AG09319 (cell line): ENCODE measurements around the gene PRR16.
"Not testable (repeated sequence)": the region's sequence is repeated elsewhere in the genome, so short reads cannot be mapped to it uniquely, and the experiment has no call there.

Source experiments
- DNase-seq: peaks from one replicate; pipeline ENCODE4 v3.0.0-alpha.2; 2010; ENCODE audit warnings: low read depth; ENCODE audit errors: extremely low read depth
- CTCF ChIP-seq: IDR thresholded peaks from 2 replicates; pipeline ENCODE4 v1.5.1; 2011; ENCODE audit warnings: low read depth, mild to moderate bottlenecking, inconsistent platforms, low read length, moderate library complexity

The PRR16 gene

GRCh38 chr5:120451445-120451844 lies 12.7 kb upstream of the PRR16 start:
- DNase-seq: no peak
- TF ChIP-seq CTCF: no peak

- no peak for TF ChIP-seq CTCF
- no peak for DNase-seq
Measured at GRCh38 chr5:120452471-120452870, 11.6 kb upstream of the PRR16 start.

- no peak for DNase-seq
Measured at GRCh38 chr5:120454094-120454798, 9.9 kb upstream of the PRR16 start.

GRCh38 chr5:120456006-120456405 lies 8.1 kb upstream of the PRR16 start:
- TF ChIP-seq CTCF: no peak

More at GRCh38 chr5:120454094-120454798, 9.9 kb upstream of the PRR16 start:
- TF ChIP-seq CTCF: no peak

GRCh38 chr5:120457839-120458507 lies 6.1 kb upstream of the PRR16 start:
- TF ChIP-seq CTCF: peak; percentile 59
- DNase-seq: no peak

More at GRCh38 chr5:120456006-120456405, 8.1 kb upstream of the PRR16 start:
- DNase-seq: no peak

- DNase-seq: not testable (repeated sequence)
Measured at GRCh38 chr5:120458508-120458847, 5.6 kb upstream of the PRR16 start.

GRCh38 chr5:120461251-120461650 lies 2.8 kb upstream of the PRR16 start:
- DNase-seq: no peak
- no peak for TF ChIP-seq CTCF
